H1 (cell line): ENCODE results near the gene TKFC. TPM values are rescaled to one million over a fixed set of nuclear protein-coding genes. Genes with fewer than 3 reads are reported as not detected.

ENCODE experiments used
- CTCF ChIA-PET: fragments of 300-600 bp; sonication (Branson Sonifier 250); formaldehyde crosslinking; loops from one replicate; lab custom pipeline; 2021; ENCODE audit not compliant: partially characterized antibody; lab: Charles Lee
- POLR2A ChIA-PET: fragments of 300-600 bp; sonication (Branson Sonifier 250); formaldehyde crosslinking; loops from one replicate; lab custom pipeline; 2021; ENCODE audit warnings: inconsistent platforms; ENCODE audit not compliant: partially characterized antibody; lab: Charles Lee
- DNase-seq, 2 experiments: peaks; one replicate each; pipeline versions ENCODE4 v3.0.0 to v3.0.0-alpha.2; 2010 to 2022; ENCODE audit warnings: low spot score in 2 of 2, low read depth in 1 of 2, mixed read lengths in 1 of 2
- FAIRE-seq: peaks from 2 replicates; lab custom pipeline; 2011; peaks lifted over from hg19 to GRCh38; lab: Jason Lieb, UNC
- H2AFZ ChIP-seq: 2 replicates; pipeline ENCODE4 v1.8.1; 2012; ENCODE audit warnings: low read length, inconsistent platforms
- H2AK5ac ChIP-seq: 2 replicates; pipeline ENCODE4 v1.6.1; 2013; ENCODE audit warnings: low read depth, low read length
- H2BK120ac ChIP-seq: replicated peaks from 2 replicates; pipeline ENCODE3; 2013; ENCODE audit warnings: low read depth, low read length, inconsistent platforms
- H2BK12ac ChIP-seq: 2 replicates; pipeline ENCODE4 v1.6.1; 2013; ENCODE audit warnings: low read depth, low read length
- H2BK15ac ChIP-seq: 2 replicates; pipeline ENCODE4 v1.6.1; 2013; ENCODE audit warnings: low read length
- H2BK20ac ChIP-seq: 2 replicates; pipeline ENCODE4 v1.6.1; 2013; ENCODE audit warnings: low read length
- H2BK5ac ChIP-seq: 2 replicates; pipeline ENCODE4 v1.6.1; 2013; ENCODE audit warnings: low read depth, low read length
- H3K14ac ChIP-seq: 2 replicates; pipeline ENCODE4 v1.6.1; 2013; ENCODE audit warnings: inconsistent platforms; ENCODE audit not compliant: insufficient read length
- H3K18ac ChIP-seq: 2 replicates; pipeline ENCODE4 v1.6.1; 2013; ENCODE audit warnings: low read length; ENCODE audit errors: extremely low read depth
- H3K23ac ChIP-seq: 2 replicates; pipeline ENCODE4 v1.6.1; 2013; ENCODE audit warnings: inconsistent platforms; ENCODE audit not compliant: insufficient read length
- H3K23me2 ChIP-seq: 2 replicates; pipeline ENCODE4 v1.6.1; 2013; ENCODE audit warnings: low read depth, low read length
- H3K27ac ChIP-seq: 2 replicates; pipeline ENCODE4 v1.6.1; 2011; ENCODE audit warnings: low read depth, low read length, inconsistent platforms
- H3K27me3 ChIP-seq, 4 experiments: replicated peaks in 1 of 4; 1 replicate in 1 of 4; 2 replicates in 3 of 4; pipeline versions ENCODE4 v1.6.1 to v1.8.1; 2011 to 2013; ENCODE audit warnings: low read length in 3 of 4, mild to moderate bottlenecking in 3 of 4, inconsistent platforms in 2 of 4, mixed read lengths in 2 of 4, moderate library complexity in 1 of 4; ENCODE audit not compliant: control insufficient read depth in 3 of 4, insufficient read depth in 3 of 4; ENCODE audit errors: extremely low read depth in 1 of 4
- H3K36me3 ChIP-seq, 4 experiments: 2 replicates each; pipeline versions ENCODE4 v1.6.1 to v1.8.1; 2011 to 2013; ENCODE audit warnings: mild to moderate bottlenecking in 4 of 4, low read length in 3 of 4, moderate library complexity in 2 of 4, control low read depth in 1 of 4, inconsistent platforms in 1 of 4; ENCODE audit not compliant: insufficient read depth in 4 of 4, control insufficient read depth in 2 of 4
- H3K4ac ChIP-seq: replicated peaks from 2 replicates; pipeline ENCODE3; 2013; ENCODE audit warnings: low read length, low read depth, mixed read lengths, inconsistent platforms; ENCODE audit not compliant: insufficient read length
- H3K4me1 ChIP-seq, 4 experiments: replicated peaks in 1 of 4; 1 replicate in 1 of 4; 2 replicates in 3 of 4; pipeline versions ENCODE4 v1.6.1 to v1.8.1; 2011 to 2013; ENCODE audit warnings: low read length in 3 of 4, inconsistent platforms in 2 of 4, mixed read lengths in 1 of 4; ENCODE audit not compliant: insufficient read depth in 4 of 4, control insufficient read depth in 3 of 4
- H3K4me2 ChIP-seq, 2 experiments: 2 replicates each; pipeline versions ENCODE4 v1.6.1 to v1.8.1; 2011 to 2013; ENCODE audit warnings: low read depth in 2 of 2, low read length in 2 of 2, control low read depth in 1 of 2, inconsistent platforms in 1 of 2, mild to moderate bottlenecking in 1 of 2; ENCODE audit not compliant: insufficient read depth in 1 of 2
- H3K4me3 ChIP-seq, 4 experiments: fragments of 200-600, 300-600 bp in 1 of 4; sonication (generic), shearing (Covaris generic), sonication (Bioruptor Twin) in 1 of 4; 2 replicates each; pipeline versions ENCODE4 v1.5.1 to v1.8.1; 2011 to 2016; ENCODE audit warnings: low read length in 4 of 4, low read depth in 3 of 4, control low read depth in 2 of 4, inconsistent platforms in 2 of 4, mild to moderate bottlenecking in 2 of 4, mixed read lengths in 1 of 4, moderate library complexity in 1 of 4; ENCODE audit not compliant: insufficient read depth in 2 of 4; ENCODE audit errors: extremely low read depth in 1 of 4
- H3K56ac ChIP-seq: replicated peaks from 2 replicates; pipeline ENCODE3; 2013; ENCODE audit warnings: low read depth, mild to moderate bottlenecking, mixed read lengths, low read length, inconsistent platforms; ENCODE audit not compliant: insufficient read length
- H3K79me1 ChIP-seq: 2 replicates; pipeline ENCODE4 v1.6.1; 2013; ENCODE audit warnings: low read depth, low read length, control low read depth
- H3K79me2 ChIP-seq, 2 experiments: 2 replicates each; pipeline versions ENCODE4 v1.6.1 to v1.8.1; 2012 to 2013; ENCODE audit warnings: low read length in 2 of 2, mild to moderate bottlenecking in 2 of 2, inconsistent platforms in 1 of 2; ENCODE audit not compliant: insufficient read depth in 2 of 2, control insufficient read depth in 1 of 2
- H3K9ac ChIP-seq, 4 experiments: replicated peaks in 1 of 4; 1 replicate in 1 of 4; 2 replicates in 3 of 4; pipeline versions ENCODE4 v1.6.1 to v1.8.1; 2011 to 2013; ENCODE audit warnings: low read depth in 3 of 4, low read length in 3 of 4, control low read depth in 2 of 4, mild to moderate bottlenecking in 2 of 4, moderate library complexity in 2 of 4, inconsistent platforms in 1 of 4; ENCODE audit errors: extremely low read depth in 1 of 4
- H3K9me3 ChIP-seq, 2 experiments: 2 replicates each; pipeline versions ENCODE4 v1.6.1 to v1.8.1; 2012 to 2013; ENCODE audit warnings: mild to moderate bottlenecking in 2 of 2, moderate library complexity in 2 of 2, control low read depth in 1 of 2, inconsistent platforms in 1 of 2, low read depth in 1 of 2, low read length in 1 of 2, mixed read lengths in 1 of 2; ENCODE audit not compliant: insufficient read depth in 2 of 2
- H4K20me1 ChIP-seq, 2 experiments: replicated peaks in 1 of 2; 2 replicates each; pipeline versions ENCODE3 to v1.8.1; 2011 to 2013; ENCODE audit warnings: inconsistent platforms in 2 of 2, low read length in 2 of 2, mild to moderate bottlenecking in 1 of 2; ENCODE audit not compliant: insufficient read depth in 2 of 2, control insufficient read depth in 1 of 2
- H4K5ac ChIP-seq: 2 replicates; pipeline ENCODE4 v1.6.1; 2013; ENCODE audit warnings: low read length, low read depth, mixed read lengths, inconsistent platforms; ENCODE audit not compliant: insufficient read length
- H4K8ac ChIP-seq: 2 replicates; pipeline ENCODE4 v1.8.0; 2013; ENCODE audit warnings: mild to moderate bottlenecking, moderate library complexity, low read length, inconsistent platforms; ENCODE audit not compliant: insufficient read depth; ENCODE audit errors: extremely low read depth
- H4K91ac ChIP-seq: replicated peaks from 2 replicates; pipeline ENCODE3; 2013; ENCODE audit warnings: low read length, mixed read lengths, inconsistent platforms; ENCODE audit not compliant: insufficient read length
- ASH2L ChIP-seq: fragments of 200-600, 300-600 bp; sonication (generic); IDR thresholded peaks from one replicate; pipeline ENCODE4 v1.7.1; 2017; ENCODE audit warnings: low read length
- BCL11A ChIP-seq, 2 experiments: IDR thresholded peaks; one replicate each; pipeline ENCODE4 v1.6.1; 2011; ENCODE audit warnings: low read depth in 2 of 2, low read length in 2 of 2, mild to moderate bottlenecking in 2 of 2
- CBX5 ChIP-seq: fragments of 300-800, 300-1000 bp; sonication (generic); IDR thresholded peaks from 2 replicates; pipeline ENCODE4 v1.7.1; 2016; ENCODE audit warnings: antibody characterized with exemption, low read length, low read depth
- CHD2 ChIP-seq: IDR thresholded peaks from 2 replicates; pipeline ENCODE4 v1.6.1; 2012; ENCODE audit warnings: low read length, improper control_type of control experiment
- CTBP2 ChIP-seq: IDR thresholded peaks from 2 replicates; pipeline ENCODE4 v1.7.0; 2011; ENCODE audit warnings: borderline replicate concordance, mild to moderate bottlenecking, moderate library complexity, mixed read lengths, low read length; ENCODE audit not compliant: insufficient read depth, insufficient read length
- CTCF ChIP-seq, 3 experiments: IDR thresholded peaks; 1 replicate in 2 of 3; 2 replicates in 1 of 3; pipeline versions ENCODE4 v1.5.1 to v1.6.1; 2011; ENCODE audit warnings: low read length in 3 of 3, mild to moderate bottlenecking in 3 of 3, inconsistent platforms in 2 of 3, low read depth in 1 of 3, moderate library complexity in 1 of 3; ENCODE audit not compliant: insufficient read depth in 1 of 3; ENCODE audit errors: control extremely low read depth in 1 of 3
- FOSL1 ChIP-seq: IDR thresholded peaks from 2 replicates; pipeline ENCODE4 v1.6.1; 2011; ENCODE audit warnings: mild to moderate bottlenecking, low read depth, low read length, moderate library complexity; ENCODE audit not compliant: insufficient read depth
- RBBP5 ChIP-seq: IDR thresholded peaks from 2 replicates; pipeline ENCODE4 v1.7.1; 2012; ENCODE audit warnings: low read depth, mild to moderate bottlenecking, inconsistent platforms, low read length, moderate library complexity, borderline replicate concordance
- SIRT6 ChIP-seq: IDR thresholded peaks from one replicate; pipeline ENCODE4 v1.7.1; 2012; ENCODE audit warnings: low read length, inconsistent platforms
- SP2 ChIP-seq: IDR thresholded peaks from 2 replicates; pipeline ENCODE4 v1.6.1; 2012; ENCODE audit warnings: mild to moderate bottlenecking, low read length, inconsistent platforms
- TAF7 ChIP-seq: optimal IDR thresholded peaks from 2 replicates; pipeline ENCODE3; 2011; ENCODE audit warnings: low read depth, mild to moderate bottlenecking, inconsistent platforms, low read length, moderate library complexity, borderline replicate concordance
- TCF12 ChIP-seq: IDR thresholded peaks from 2 replicates; pipeline ENCODE4 v1.6.1; 2011; ENCODE audit warnings: low read depth, mild to moderate bottlenecking, low read length
- WGBS, 2 experiments: shearing (Covaris generic) in 1 of 2; methylation state at CpG; one replicate each; pipeline versions ENCODE4 v1.1.6 to v1.1.7; 2013 to 2015; ENCODE audit warnings: low lambda C conversion rate in 2 of 2, mixed read lengths in 2 of 2, inconsistent platforms in 1 of 2, low coverage in 1 of 2, missing lambda C conversion rate in 1 of 2; ENCODE audit not compliant: insufficient replicate concordance in 2 of 2, insufficient coverage in 1 of 2, insufficient read length in 1 of 2; ENCODE audit errors: extremely low coverage in 1 of 2, missing lambda C conversion rate in 1 of 2; 5-methylcytosine and 5-hydroxymethylcytosine counted together
- polyA plus RNA-seq, 7 experiments: library from polyadenylated mRNA; depleted of rRNA in 3 of 7; stranded (reverse) in 5 of 7; unstranded in 2 of 7; fragments of >200 nt in 5 of 7; fragments of 200-250 nt in 2 of 7; gene quantifications; 1 replicate in 5 of 7; 2 replicates in 1 of 7; 4 replicates in 1 of 7; pipeline versions ENCODE4 v1.2.1 to v1.2.3, GENCODE V29; 2011 to 2013; ENCODE audit warnings: missing spikeins in 2 of 7, mixed read lengths in 2 of 7
- total RNA-seq: library from RNA; stranded (reverse); fragmentation: NEBNext Ultra II Directional; extraction: Animal tissue kit (Norgen Biotek cat#: 25700); gene quantifications from 2 replicates; pipeline ENCODE4 v1.2.1, GENCODE V29; 2021

Gene TKFC
- total and polyA plus RNA-seq, 2 of the 8 experiments (the other 6 are each of a cell fraction or from before 2014, with no cell fraction given): 53.5 to 55.0 TPM

- no peak for FAIRE-seq
- H2BK15ac ChIP-seq: no peak overlapping the region
- H3K27ac ChIP-seq: no peak overlapping the region
- no peak overlapping the region for H3K18ac ChIP-seq
- no peak overlapping the region for H2AK5ac ChIP-seq
- peaks cover 64 to 90% (median 85%) of the 10 kb centered on the region in 4 experiments for H3K36me3 ChIP-seq
- no peaks in the 10 kb centered on the region for H3K4me1 ChIP-seq
- H3K27me3 ChIP-seq: no peaks in the 10 kb centered on the region
- no peaks in the 10 kb centered on the region; the same call in 1 of the 2 replicates for H3K23me2 ChIP-seq
- no peak overlapping the region for H3K9ac ChIP-seq
- no peak overlapping the region for H4K91ac ChIP-seq
- no peak overlapping the region for H3K23ac ChIP-seq
- CTCF ChIA-PET: no interaction called here
- no peak overlapping the region for H2BK20ac ChIP-seq
- H4K8ac ChIP-seq: no peak overlapping the region
- H3K56ac ChIP-seq: no peak overlapping the region
- no peak overlapping the region for H3K4ac ChIP-seq
- H4K20me1 ChIP-seq: peaks cover 2 to 4% of the 10 kb centered on the region in 2 experiments
- DNase-seq: no peak
- H2BK120ac ChIP-seq: no peak overlapping the region
- H2BK5ac ChIP-seq: no peak overlapping the region
- no peaks in the 10 kb centered on the region for H3K79me2 ChIP-seq
- H2AFZ ChIP-seq: no peak overlapping the region
- WGBS, 2 experiments: 95% methylated on average over 1 of the region's 1 CpG; no CpG with 5 or more reads in 1 of the 2 experiments
- H3K79me1 ChIP-seq: no peaks in the 10 kb centered on the region; the same call in 1 of the 2 replicates
- POLR2A ChIA-PET: interaction anchor here (1.6 kb wide), 1 partner anchor 10 kb away, joined by 5 read pairs; no protein-coding TSS in a partner anchor
- no peak overlapping the region for H3K4me3 ChIP-seq
- H3K4me2 ChIP-seq: no peak overlapping the region
- no peak overlapping the region for H2BK12ac ChIP-seq
- no peak overlapping the region for H3K14ac ChIP-seq
- H4K5ac ChIP-seq: no peak overlapping the region
- H3K9me3 ChIP-seq: no peaks in the 10 kb centered on the region
- TF ChIP-seq RBBP5: no peak
- no peak for TF ChIP-seq TCF12
- TF ChIP-seq SIRT6: no peak
- no peak for TF ChIP-seq ASH2L
- TF ChIP-seq CBX5: no peak
- no peak for TF ChIP-seq CTCF (IDR thresholded peaks at IDR 0.05; ENCODE audit: control extremely low read depth in 1 of 3, insufficient read depth in 1 of 3, low read depth in 1 of 3, low read length in 3 of 3)
- TF ChIP-seq BCL11A (IDR thresholded peaks at IDR 0.05; ENCODE audit: low read depth in 2 of 2, low read length in 2 of 2): no peak
- TF ChIP-seq FOSL1: no peak
- TF ChIP-seq SP2: no peak
- TF ChIP-seq CHD2: no peak
- no peak for TF ChIP-seq TAF7
- no peak for TF ChIP-seq CTBP2
These were observed 25.7 kb upstream of the TKFC start for GRCh38 chr11:61307354-61307753.
